NCI-H2107 treated with DMSO at 0.1 percent for 48 hours (cell line): ENCODE results near the gene HPD.
"Not testable (repeated sequence)": the region's sequence is repeated elsewhere in the genome, so short reads cannot be mapped to it uniquely, and the experiment has no call there.

Experiments used
- DNase-seq: peaks from one replicate; lab custom pipeline; 2025; ENCODE audit not compliant: unreplicated experiment; lab: John Stamatoyannopoulos, UW

The HPD gene

GRCh38 chr12:121858662-121859572, at the start of gene HPD:
HPD (minus strand) TSS chr12:121858859; CDS start chr12:121858823, 36 bp downstream.
- no peak for DNase-seq

DNA sequence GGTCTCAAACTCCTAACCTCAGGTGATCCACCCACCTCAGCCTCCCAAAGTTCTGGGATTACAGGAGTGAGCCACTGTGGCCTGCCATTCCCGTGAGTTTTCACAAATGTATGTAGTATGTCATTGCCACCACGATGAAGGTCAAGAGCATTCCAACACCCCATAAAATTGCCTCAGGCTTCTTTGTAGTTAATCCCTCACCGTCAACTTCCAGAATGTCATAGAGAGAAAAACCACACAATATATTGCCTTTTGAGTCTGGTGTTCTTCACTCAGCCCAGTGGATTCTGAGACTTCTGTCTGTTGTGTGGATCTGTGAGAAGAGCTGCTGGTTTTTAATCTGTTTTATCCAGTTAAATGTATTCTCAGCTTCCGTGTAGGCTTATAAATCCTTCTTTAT, 47.1 kb upstream of the HPD start:
- no peak for DNase-seq

- no peak for DNase-seq
These were observed 44.5 kb upstream of the HPD start for GRCh38 chr12:121903202-121903601.

- DNase-seq, result no peak
These were observed 40.9 kb upstream of the HPD start for GRCh38 chr12:121899590-121899989.

GRCh38 chr12:121898287-121898686, 39.6 kb upstream of the HPD start:
- DNase-seq, result no peak

DNA sequence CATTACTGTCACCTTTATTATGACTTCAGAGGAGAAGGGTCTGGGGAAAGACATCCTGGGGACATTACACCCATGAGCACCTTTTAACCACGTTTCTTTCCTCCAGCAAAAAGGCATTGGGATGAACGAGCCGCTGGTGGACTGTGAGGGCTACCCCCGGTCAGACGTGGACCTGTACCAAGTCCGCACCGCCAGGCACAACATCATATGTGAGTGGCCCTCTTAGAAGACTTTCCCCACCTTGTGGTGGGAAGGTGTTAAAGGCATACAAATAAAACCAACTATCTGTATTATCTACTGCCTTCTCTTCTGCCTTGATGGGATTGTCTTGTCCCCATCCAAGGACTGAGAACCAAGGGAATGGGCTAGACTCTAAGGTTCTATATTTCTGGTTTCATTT, 36.0 kb upstream of the HPD start:
- DNase-seq, result no peak

- DNase-seq, result peak; percentile 90
These were observed 35.4 kb upstream of the HPD start for GRCh38 chr12:121893961-121894460.

DNA sequence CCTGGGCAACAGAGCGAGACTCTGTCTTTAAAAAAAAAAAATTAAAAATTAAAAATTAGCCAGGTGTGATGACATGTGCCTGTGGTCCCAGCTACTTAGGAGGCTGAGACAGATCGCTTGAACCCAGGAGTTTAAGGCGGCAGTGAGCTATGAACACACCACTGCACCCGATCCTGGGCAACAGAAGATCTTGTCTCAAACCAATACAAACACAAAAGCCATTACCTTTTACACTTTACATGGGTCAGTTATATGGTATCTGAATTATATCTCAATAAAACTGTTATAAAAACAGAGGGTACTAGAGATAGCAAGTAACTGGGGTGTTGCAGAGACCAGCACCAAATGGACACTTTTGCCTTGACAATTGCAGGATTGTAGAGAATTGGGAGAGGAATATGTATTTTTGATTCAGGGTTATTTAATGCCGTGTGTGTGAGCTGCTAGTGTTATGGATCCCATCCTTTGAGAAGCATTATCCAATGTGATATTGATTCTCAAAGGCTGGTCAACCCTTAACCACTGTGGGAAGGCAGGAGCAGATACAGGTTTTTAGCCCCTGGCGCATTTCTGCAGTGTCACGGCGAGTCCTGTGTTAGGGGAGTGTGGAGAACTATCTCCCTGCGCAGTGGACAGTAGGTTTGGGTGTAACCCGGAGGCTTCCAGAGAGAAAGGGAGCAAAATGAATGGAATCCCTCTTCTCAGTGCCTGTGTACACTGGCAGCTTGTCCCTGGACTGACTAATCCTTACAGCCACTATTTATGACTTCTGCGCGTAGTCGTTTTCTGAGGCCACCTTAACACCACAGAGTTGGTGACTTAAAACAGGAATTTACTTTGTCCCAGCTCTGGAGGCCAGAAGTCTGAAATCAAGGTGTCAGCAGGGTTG, 34.3 kb upstream of the HPD start:
- no peak for DNase-seq

GRCh38 chr12:121889661-121890060, 31.0 kb upstream of the HPD start:
- not testable (repeated sequence) for DNase-seq

DNA sequence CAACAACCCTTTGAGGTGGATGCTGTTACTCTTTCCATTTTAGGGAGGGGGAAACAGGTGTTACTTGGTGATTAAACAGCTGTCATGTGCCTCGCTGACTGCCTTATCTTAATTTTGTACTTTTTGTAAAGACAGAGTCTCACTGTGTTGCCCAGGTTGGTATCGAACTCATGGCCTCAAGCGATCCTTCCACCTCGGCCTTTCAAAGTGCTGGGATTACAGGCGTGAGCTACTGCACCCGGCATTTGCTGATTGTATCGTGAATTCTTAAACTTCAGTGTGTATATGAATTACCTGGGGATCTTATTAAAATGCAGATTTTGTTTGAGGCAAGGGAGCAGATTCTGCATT, 30.6 kb upstream of the HPD start:
- DNase-seq, result no peak

- peak; percentile 97 for DNase-seq
These were observed 30.0 kb upstream of the HPD start, which contains the start of gene PSMD9 for GRCh38 chr12:121888478-121889273. PSMD9 (plus strand) TSS chr12:121888790; CDS start chr12:121888857, 67 bp downstream.

DNA sequence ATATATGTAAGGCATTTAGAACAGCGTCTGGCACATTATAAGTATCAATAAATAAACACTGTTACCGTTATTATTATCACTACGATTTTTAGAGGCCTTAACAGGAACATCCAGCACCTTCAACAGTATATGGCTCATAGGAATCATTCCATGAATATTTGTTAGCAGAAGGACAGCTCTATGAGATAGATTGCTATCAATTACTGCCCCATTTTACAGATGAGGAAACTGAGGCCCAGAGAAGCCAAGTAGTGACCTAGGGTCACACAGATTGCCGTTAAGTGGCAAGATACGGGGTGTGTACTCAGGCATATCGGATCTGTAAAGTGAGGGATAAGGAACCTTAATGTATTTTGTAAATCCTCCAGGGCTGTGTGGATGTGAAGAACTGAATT, 29.4 kb upstream of the HPD start:
- DNase-seq, result no peak

- not testable (repeated sequence) for DNase-seq
These were observed 26.5 kb upstream of the HPD start for GRCh38 chr12:121885129-121885528.

- DNase-seq, result peak; percentile 55
These were observed 24.6 kb upstream of the HPD start for GRCh38 chr12:121883315-121883660.

DNA sequence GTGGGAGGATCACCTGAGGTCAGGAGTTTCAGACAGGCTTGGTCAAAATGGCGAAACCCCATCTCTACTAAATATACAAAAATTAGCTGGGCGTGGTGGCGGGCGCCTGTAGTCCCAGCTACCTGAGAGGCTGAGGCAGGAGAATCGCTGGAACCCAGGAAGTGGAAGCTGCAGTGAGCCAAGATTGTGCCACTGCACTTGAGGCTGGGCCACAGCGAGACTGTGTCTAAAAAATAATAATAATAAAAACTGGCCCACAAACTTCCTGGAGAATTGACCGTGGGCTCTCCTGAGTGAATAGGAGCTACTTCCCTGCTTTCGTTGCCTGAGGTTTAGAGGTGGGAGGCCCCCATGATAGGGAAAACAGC, 17.4 kb upstream of the HPD start:
- not testable (repeated sequence) for DNase-seq

GRCh38 chr12:121875582-121875981, 16.9 kb upstream of the HPD start:
- no peak for DNase-seq

- no peak for DNase-seq
These were observed 15.4 kb upstream of the HPD start for GRCh38 chr12:121874071-121874470.

GRCh38 chr12:121873216-121873569, 14.5 kb upstream of the HPD start:
- no peak for DNase-seq

DNA sequence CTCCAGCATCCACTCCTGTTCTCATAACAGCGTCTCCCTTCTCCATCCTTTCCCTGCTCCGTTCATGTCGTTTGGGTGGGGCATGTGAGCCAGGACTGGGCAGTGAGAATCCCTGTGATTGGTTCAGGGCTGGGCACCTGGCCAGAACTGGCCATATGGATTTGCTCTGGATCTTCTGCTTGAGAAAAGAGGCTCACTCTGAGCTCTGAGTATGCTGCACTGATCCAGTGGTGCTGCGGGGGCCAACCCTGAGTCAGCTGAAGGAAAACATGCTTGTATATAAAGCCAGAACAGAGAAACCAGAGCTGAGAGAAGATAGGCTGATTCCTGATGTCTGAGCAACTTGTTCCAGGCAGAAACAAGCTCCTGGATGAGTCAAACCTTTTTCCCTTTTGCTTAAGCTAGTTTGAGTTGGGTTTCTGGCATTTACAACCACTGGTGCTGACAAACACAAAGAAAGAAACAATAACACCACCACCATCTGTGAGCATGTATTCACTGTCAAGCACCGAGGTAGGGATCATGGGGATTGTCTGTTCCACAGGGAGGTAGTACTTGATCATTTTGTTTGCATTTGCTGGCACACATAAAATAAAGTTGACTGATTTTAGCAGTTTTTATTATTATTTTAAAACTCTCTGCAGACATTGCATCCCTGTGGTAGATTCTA, 14.0 kb upstream of the HPD start:
- no peak for DNase-seq

DNA sequence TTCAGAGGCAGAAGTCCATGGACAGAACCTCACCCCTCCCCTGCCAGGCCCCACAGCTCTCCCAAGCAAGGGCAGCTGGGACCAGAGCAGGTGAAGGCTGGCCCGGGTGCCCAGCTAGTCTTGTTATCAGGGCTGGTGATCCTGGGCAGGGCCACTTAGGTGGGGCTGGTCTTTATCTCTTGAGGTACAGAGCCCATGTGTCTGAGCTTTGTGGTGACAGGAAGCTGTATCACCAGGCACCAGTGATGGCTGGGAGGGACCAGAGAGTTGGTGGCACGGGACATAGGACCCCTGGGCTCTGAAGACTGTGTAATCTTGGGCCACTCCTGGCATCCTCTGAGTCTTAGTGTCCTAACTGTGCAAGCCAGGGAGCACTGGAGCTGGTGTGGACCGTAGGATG, 12.8 kb upstream of the HPD start:
- no peak for DNase-seq

GRCh38 chr12:121869229-121869628, 10.6 kb upstream of the HPD start:
- not testable (repeated sequence) for DNase-seq
